Tibial nerve (tissue), 3 donors: ENCODE measurements around the gene CASTOR1.

Experiments
- POLR2A ChIP-seq, 2 donors: fragments of 450-650 bp; IDR thresholded peaks; one replicate each; pipeline ENCODE4 v1.6.1; 2017; ENCODE audit warnings: antibody characterized with exemption in 2 of 2, mild to moderate bottlenecking in 2 of 2, moderate library complexity in 2 of 2
- TF ChIP-seq, protein P1 (sequence below), 5 experiments: fragments of 200-600 bp in 3 of 5; fragments of 450-650 bp in 2 of 5; sonication (generic) in 3 of 5; IDR thresholded peaks; one replicate each; pipeline ENCODE4 v1.5.1; 2016 to 2019; ENCODE audit warnings: antibody characterized with exemption in 5 of 5, mild to moderate bottlenecking in 3 of 5, moderate library complexity in 2 of 5

DNA sequence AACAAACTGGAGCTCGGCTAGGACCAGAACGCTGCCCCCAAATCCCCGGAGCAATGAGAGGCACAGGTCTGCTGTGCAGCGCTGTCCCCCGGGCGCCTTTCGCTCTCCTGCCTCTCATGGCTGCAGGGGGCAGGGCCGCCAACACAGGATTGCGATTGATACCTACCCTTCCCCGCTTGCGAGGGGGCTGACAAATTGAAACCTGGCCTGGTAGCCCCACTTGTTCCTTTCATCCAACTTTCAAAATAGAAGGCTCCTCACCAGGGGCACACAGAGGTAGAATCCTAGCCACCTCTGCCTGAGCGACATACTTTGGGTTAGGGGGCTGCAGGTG lies 642 bp upstream of the CASTOR1 start:
- TF ChIP-seq, protein P1, sequence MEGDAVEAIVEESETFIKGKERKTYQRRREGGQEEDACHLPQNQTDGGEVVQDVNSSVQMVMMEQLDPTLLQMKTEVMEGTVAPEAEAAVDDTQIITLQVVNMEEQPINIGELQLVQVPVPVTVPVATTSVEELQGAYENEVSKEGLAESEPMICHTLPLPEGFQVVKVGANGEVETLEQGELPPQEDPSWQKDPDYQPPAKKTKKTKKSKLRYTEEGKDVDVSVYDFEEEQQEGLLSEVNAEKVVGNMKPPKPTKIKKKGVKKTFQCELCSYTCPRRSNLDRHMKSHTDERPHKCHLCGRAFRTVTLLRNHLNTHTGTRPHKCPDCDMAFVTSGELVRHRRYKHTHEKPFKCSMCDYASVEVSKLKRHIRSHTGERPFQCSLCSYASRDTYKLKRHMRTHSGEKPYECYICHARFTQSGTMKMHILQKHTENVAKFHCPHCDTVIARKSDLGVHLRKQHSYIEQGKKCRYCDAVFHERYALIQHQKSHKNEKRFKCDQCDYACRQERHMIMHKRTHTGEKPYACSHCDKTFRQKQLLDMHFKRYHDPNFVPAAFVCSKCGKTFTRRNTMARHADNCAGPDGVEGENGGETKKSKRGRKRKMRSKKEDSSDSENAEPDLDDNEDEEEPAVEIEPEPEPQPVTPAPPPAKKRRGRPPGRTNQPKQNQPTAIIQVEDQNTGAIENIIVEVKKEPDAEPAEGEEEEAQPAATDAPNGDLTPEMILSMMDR (IDR thresholded peaks at IDR 0.05) = peak in 1 of 5 experiments; percentile 14
- TF ChIP-seq POLR2A (IDR thresholded peaks at IDR 0.05) = peak in 1 of 2 donors; percentile 4
